Measurements from ENCODE around the gene MROH2A.

The MROH2A gene

DNA sequence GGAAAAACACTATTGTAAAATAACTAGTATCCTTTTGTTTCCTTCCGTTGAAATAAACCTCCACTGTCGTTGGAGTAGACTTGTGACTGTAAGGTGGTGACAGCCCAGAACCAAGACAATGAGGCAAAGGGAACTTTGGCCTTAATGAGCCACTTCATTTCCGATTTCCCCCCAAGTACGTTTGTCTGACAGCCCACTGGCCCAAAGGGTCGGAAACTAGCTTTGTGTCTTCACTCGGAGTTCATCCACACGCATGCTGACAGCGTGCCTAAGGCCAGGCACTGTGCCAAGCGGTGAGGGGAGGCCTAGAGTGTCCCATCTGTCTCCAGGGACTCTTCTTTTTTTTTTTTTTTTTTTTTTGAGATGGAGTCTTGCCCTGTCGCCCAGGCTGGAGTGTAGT lies 55.2 kb downstream of the MROH2A start:
- no peak for DNase-seq (ENCODE audit: low read depth, low spot score)

DNA sequence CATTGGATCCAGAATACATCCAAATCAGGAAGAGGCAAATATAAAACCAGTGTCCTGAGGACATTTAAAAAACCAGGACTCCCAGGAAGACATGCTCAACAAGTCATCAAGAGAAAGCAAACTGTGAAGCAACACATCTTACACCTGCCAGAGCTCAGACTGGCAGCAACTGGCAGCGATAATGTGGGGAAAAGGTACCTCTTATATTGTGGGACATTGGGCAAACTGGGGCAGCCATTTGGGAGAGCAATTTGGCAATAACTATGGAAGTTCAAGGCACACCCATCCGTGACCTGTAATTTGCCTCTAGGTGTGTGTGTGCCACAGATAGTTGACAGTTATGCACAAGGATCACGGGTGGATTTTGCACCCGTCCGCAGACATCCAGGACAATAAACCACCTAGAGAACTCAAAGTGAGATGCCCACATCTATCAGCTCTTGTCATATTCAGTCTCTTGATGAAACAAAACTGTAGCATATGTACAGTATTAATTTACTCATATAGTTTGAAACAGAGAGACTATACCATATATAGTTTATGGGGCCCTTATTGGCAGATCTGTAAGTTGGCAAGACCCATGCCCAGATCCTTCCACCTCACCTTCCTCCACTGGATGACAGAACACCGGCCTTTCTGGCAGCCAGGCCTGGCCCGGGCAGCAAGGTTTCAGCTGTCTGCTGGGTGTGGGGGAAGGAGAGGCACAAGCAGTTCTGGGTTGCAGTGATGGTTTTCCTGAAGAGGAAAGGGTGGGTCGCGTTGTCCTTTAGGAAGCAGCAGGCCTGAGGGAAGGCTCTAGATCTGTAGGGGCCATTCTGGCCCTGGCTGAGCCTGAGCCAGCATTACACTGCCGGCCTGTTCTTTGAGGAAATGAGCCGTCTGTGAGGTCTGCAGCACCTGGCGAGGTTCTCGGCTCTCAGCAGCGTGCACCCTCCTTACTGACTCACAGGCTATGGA lies 57.4 kb downstream of the MROH2A start:
- DNase-seq (ENCODE audit: low read depth, low spot score), result no peak

DNA sequence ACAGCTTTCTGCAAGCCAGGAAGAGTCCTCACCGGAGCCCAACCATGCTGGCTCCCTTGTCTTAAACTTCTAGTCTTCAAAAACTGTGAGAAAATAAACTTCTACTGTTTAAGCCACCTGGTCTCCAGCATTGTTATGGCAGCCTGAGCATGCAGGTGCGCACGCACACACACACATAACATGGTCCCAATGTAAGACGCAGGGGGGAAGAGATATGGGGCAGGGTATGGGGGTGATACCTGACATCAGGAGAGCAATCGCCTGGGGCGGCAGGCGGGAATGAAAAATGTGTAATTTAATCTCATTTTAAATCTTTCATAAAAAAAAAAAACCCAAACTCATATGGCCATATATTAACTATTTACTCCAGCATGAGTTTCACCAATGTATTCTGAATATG lies 58.2 kb downstream of the MROH2A start:
- DNase-seq (ENCODE audit: low read depth, low spot score), result no peak

DNA sequence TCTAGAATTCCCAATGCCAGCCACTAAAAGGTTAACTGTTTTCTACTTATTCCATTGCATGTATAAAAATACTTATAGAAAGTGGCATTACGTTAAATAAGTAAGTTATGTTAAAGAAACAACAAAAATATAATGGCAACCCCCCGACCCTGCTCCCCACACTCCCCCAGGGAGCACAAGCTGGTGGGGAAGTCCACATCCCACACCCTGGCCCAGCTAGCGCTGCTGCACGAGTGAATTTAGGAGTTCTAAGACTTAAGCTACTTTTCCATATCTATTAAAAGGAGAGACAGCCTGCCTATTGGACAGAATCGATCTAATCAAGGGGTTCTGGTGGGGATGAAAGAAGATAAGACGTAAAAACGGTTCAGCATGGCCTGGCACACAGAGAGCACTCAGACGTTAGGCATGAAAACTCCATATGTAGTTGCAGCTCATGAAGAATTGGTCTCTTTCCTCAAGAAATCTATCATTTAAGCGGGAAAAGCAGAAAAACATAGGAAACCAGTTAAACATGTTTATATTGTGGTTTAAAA lies 59.6 kb downstream of the MROH2A start:
- DNase-seq (ENCODE audit: low read depth, low spot score), result no peak

DNA sequence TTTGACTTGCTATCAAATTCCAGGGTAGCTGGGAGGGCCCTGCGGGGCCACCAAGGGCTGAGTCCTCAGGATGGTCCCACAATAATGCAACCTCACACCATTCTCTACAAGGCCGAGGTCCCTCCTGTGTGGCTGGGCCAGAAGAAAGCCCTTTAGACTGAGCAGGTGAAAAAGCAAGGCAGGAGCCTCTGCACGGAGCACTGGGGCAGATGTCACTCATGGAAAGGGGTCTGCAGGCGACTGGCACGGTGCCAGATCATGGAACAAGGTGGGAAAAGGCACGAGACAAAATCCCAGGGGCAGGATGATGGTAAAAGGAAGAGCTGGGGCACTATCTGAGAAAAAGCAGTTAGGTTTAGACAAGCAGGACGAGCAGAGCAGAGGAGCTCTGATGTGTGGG lies 60.1 kb downstream of the MROH2A start:
- DNase-seq (ENCODE audit: low read depth, low spot score), result no peak

DNA sequence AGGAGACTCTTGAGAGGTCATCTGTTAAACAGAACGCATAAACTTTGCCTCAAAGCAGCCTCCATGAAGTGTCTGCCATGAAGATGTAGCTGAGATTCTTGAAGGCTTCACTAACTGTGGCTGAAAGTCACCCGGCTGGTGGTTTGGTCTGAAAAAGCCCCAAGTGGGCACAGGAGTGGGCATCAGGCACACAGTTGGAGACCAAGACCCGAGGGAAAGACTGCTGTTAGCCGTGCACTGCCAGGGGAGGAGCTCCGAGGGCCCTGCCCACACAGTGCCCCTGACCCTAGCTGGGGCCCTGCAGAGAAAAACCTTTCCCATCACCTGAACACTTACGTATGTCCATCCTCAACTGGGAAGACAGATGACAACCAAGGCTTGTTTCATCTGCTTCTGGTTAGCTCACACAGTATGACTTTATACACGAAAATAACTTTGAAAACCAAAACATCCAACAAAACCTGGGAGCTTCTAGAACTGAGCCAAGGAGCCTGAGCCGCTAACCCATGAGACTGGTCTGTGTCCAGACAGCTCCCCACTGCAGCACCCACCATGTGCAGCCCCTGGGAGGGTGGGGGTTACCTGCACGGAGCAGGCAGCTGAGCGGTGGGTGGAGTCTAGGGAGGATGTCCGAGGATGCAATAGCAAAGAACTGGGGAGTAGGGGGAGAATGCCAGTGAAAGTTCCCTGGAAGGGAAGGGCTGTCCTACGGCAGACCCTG lies 60.8 kb downstream of the MROH2A start:
- no peak for DNase-seq (ENCODE audit: low read depth, low spot score)

DNA sequence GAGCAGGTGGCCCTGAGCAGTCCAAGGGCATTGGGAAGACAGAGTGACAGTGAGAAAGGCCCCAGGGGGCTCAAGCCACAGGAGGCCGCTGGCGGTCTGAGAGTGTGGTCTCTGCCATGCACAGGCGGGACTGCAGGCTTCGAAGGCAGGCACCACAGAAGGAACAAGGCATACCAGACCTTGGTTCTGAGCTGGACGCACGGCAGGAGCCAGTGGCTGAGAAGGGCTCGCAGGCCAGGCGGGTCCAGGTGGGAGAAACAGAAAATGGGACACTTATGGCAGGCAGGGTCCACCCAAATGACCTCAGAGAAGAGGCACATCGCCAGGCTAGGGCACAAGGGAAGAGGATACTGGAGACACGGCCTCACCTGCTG lies 61.3 kb downstream of the MROH2A start:
- no peak for DNase-seq (ENCODE audit: low read depth, low spot score)

DNA sequence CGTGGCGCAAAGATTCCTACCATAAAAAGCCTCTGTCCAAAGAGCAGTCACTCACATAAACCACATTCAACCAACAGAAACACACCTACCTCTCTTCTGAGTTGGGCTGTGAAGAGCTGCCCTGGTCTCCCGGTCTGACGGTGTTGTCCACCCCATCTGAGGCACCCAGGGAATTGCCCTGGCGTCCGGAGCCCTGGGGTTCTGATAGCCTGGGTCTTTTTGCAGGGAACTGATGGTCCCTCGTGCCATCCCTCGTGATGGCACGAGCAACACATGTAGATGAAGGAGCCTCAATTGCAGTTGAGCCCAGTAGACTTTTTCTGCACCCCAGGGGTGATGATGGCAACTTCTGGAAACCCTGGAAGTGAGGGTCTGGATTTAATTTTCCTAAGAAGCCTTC lies 62.4 kb downstream of the MROH2A start:
- DNase-seq (ENCODE audit: low read depth, low spot score), result no peak

DNA sequence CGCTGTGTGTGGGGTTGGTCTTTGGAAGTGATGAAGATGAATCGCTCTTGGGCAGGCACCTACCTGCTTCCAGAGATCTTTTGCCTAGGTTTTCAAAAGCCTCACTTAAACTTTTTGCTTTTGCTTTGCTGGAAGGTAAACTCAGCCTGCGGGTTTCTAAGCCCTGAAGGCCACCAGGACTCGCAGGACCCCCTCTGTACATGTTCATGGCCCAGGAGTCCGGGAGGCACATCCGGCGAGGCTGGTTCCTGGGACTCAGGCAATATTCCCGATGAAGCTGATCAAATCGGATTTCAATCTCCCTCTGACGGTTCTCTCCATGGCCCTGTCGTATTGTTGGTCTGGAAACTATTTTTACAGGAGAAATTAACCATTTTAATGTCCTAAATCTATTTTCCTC lies 63.1 kb downstream of the MROH2A start:
- DNase-seq (ENCODE audit: low read depth, low spot score), result no peak

DNA sequence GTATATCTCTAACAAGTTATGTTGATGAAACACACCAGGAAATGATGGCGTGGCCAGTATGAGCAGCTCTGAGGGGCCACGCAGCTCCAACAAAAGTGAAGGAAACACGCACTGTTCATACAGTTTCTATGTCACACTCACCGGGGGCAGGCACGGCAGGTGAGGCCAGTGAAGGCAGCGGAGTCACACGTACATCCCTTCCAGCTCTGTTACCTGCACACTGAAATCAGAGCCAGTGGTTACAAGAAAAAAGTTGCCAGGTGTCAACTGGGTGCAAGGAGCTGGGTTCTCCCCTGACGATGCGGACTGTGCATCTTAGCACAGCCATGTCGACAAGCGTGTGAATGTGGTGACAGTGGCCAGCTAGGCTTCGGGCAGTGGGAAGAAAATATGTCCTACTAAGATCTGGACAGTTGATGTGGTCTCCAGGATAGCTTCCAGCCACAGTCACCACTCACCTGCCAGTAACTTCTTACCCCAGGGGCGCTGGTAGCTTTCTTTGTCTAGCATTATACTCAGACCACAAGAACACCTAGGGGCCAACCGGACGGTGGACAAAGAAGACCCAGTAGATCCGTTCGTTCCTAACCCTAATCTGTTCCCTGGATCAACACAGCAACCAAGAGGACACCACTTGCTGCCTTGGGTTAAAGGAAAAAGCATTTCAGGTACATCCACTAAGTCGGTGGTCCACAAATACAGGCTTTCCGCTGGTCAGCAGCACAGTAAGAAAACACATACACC lies 66.1 kb downstream of the MROH2A start:
- DNase-seq (ENCODE audit: low read depth, low spot score), result no peak

DNA sequence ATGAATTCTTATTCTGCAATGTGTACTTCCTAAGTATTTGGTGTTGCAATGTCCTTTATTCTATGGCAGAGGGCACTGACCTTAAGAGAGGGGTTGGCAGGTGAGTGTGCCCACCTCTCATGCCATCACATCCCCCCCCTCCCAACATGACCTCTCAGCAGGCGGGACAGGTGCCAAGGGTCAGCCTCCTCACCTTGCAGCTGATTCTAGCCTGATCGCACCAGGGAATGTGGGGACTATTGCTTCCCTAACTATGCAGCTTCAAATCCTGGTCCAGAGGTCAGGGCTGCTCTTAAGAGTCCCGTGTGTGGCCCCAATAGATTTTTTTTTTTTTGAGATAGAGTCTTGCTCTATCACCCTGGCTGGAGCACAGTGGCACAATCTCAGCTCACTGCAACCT lies 66.7 kb downstream of the MROH2A start:
- no peak for DNase-seq (ENCODE audit: low read depth, low spot score)

DNA sequence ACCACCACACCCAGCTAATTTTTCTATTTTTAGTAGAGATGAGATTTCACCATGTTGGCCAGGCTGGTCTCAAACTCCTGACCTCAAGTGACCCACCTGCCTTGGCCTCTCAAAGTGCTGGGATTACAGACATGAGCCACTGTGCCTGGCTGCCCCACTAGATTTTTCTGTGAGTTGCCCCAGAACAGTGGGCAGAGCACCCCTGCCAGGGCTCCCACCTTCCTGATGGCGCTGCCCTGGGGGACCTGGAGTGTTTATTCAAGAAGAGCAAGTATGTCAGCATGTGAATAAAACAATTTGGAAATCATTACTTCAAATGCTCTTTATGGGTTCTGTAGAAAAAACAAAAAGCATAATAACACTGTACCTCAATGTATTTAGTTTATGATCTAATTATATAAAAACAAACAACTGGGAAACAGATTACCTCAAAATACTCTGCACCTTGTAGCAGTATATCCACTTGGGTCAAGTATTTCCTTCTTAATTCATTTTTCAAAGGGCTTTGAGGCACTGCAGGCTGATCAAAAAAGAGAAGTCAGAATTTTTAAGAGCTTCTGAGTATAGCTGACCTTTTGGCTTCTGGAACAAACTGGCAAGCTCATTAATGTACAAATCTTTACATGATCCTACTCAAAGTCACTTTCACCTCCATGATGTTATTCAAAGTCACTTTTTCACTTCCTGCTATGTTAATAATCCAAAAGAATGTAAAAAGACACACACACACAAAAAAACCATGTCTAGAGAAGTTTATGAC lies 67.4 kb downstream of the MROH2A start:
- no peak for DNase-seq (ENCODE audit: low read depth, low spot score)

DNA sequence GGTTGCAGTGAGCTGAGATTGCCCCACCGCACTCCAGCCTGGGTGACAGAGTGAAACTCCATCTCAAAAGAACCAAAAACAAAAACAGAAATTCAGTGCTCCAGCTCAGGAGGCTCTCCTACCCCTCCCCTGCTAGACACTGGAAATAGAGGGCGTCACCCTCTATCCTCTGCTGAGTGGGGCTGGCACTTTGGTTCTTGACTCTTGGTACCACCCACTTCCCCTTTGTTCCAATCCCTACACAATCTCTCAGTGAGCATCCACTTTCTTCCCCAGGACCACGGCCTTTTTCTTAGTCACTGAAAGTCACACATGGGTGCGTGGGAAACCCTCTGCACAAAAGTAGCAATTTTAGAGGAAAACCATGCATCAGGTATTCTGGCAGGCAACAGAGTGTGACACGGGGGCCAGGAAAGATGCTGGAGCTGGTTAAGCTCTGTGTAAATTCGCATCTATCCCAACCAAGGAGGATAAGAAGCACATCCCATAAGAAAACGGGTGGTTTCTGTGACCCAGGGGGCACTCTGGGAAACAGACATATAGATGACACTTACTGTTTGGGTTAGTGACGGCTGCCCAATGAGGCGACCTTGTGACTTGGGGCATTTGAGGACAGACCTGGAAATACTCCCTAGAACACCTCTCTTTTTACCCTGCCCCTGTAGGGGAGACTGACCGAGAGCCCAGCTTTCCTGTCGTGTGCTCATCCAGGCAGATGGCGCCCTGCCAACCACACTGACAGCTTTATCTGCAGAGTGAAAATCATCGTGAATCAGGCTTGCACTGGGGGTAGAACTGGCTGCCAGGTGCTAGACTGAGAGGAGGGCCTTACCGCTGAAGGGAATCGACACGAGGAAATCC lies 68.5 kb downstream of the MROH2A start:
- peak; percentile 25 for DNase-seq (ENCODE audit: low read depth, low spot score)

DNA sequence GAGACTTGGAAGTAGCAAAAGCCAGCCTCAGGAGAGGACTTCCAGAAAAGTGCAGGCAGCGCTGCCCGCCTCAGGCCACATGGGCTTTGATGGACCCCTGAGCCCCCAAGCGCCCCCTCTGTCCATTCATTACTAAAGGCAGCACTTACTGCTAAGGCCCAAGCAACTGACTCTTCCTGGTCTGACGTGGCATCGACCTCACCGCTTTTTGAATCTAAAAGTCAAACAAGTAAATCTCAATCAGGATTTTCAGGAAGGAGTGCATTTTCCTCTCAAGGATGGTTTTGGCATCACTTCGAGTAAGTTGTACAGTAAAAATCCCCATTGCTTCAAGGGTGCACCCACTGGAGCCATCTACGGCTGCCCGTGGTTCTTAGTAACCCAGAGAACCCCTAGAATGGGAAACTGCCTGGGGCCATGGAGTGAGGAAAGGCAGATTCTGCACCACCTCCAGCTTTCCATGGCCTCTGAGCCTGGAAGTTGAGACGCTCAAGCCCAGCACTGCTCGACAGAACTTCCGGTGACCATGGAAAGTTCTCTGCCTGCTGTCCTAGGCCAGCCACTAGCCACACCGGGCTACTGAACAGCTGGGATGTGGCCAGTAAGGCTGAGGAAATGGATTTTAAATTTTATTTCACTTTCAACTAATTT lies 69.2 kb downstream of the MROH2A start:
- no peak for DNase-seq (ENCODE audit: low read depth, low spot score)

DNA sequence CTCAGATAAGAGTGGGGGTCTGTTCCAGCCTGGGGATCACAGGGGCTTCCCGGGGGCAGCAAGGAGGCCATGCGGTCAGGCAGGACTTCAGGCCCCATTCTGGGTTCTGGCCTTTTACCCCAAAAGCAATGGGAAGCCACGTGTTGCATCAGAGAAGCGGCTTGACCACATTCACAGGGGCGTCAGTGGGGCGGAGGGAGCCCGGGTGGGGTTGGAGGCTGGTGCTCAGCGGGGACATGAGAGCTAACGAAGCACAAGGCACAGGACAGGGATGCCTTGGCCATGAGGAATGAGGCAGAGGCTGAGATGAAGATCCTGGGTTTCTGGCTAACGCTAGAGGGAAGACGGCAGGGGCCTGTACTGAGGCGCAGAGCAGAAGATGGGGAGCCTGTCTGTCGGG lies 70.1 kb downstream of the MROH2A start:
- no peak for DNase-seq (ENCODE audit: low read depth, low spot score)

DNA sequence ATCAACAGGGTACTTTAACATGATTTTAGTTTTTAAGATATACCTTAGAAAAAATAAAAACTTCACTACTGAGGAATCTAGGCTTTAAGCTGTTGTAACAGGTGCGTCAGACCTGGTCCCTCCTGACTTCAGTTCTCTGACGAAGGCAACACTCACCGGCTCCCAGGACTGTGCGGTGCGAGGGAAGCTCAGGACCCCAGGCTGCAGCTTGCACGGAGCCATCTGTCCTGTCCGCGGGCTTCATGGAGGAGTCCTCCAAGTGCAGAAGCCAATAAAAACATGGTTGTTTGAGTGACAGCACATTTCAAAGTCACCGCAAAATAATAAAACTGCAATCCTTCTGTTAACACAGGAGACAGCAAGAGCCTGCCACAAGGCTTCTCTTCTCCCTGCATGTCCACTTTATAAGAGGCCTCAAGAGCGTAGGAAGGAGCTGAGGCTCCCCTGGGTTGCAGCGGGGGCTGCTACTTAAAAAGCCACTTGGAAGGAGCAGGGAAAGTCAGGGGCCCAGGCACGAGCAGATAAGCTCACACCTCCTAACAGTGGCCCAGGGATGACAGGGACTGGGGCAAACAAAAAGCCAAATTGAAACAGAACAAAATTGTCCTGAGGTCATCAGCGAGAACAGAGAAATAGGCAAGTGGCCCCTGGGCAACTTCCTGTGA lies 71.6 kb downstream of the MROH2A start:
- DNase-seq (ENCODE audit: low read depth, low spot score), result no peak

DNA sequence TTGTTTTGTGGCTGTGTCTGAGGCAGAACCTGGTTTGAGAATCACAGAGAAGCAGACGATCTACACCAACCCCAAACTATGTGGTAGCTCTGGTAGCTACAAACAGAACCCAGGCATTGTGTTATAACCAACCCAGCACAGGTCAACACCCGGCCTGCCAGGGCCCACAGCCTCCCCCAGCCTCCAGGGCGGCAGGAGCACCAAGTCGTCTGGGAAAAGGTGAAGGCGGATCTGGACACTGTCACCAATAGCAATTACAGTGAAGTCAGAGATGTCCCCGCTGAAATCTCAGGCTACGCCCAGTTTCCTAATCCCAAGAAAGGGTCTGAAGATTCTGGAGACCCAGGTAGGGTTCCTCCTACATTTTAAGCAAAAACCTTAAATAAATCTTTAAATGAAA lies 72.6 kb downstream of the MROH2A start:
- DNase-seq (ENCODE audit: low read depth, low spot score), result no peak

DNA sequence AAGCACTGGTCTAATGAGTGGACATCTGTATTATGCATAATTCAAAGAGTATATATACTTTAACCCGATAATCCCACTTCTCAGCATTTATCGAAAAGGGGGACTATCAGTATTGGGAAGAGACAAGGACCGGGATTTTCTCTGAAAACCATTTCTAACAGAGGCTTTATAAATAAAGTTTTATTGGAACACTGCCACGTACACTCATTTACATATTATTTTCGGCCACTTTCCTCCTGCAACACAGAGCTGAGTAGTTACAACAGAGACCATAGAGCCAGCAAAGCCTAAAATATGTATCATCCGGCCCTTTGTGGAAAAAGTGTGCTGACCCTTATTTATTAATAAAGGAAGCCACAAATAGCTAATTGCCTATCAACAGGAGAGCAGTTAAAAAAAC lies 73.0 kb downstream of the MROH2A start:
- DNase-seq (ENCODE audit: low read depth, low spot score), result no peak

DNA sequence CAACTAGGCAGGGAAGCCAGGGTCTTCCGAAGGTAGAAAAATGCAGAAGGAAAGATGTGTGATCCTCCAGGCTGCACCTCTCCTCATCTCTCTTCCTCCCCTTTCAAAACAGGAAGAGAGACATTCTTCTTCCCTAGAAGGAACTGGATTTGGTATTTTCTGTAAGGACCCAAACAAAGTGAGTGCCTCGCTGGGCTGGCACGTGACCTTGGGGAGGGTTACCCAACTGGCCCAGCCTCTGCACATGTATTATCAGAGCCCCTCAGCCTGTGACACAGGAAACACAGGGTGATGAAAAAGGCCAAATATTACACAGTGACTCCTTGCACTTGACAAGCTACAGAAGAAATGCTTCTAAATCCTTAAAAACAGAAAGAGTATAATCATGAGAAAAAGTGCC lies 73.9 kb downstream of the MROH2A start:
- no peak for DNase-seq (ENCODE audit: low read depth, low spot score)
